DMS79 (cell line): ENCODE data around the gene RBM12.
A peak's percentile ranks its signal among the peaks of the same experiment; 100 is the strongest.

ENCODE experiments used
- DNase-seq: peaks from one replicate; lab custom pipeline; 2025; lab: John Stamatoyannopoulos, UW

RBM12 gene

GRCh38 chr20:35620818-35621559, 43.7 kb downstream of the RBM12 start:
- DNase-seq, result no peak

- DNase-seq, result peak; percentile 21
Observed at GRCh38 chr20:35619196-35620095, 45.3 kb downstream of the RBM12 start.

GRCh38 chr20:35618263-35619131, 46.2 kb downstream of the RBM12 start:
- DNase-seq, result peak; percentile 20

GRCh38 chr20:35617397-35618262, 47.1 kb downstream of the RBM12 start:
- DNase-seq, result peak; percentile 36

- DNase-seq, result peak; percentile 38
Observed at GRCh38 chr20:35616465-35617396, 48.0 kb downstream of the RBM12 start.

DNA sequence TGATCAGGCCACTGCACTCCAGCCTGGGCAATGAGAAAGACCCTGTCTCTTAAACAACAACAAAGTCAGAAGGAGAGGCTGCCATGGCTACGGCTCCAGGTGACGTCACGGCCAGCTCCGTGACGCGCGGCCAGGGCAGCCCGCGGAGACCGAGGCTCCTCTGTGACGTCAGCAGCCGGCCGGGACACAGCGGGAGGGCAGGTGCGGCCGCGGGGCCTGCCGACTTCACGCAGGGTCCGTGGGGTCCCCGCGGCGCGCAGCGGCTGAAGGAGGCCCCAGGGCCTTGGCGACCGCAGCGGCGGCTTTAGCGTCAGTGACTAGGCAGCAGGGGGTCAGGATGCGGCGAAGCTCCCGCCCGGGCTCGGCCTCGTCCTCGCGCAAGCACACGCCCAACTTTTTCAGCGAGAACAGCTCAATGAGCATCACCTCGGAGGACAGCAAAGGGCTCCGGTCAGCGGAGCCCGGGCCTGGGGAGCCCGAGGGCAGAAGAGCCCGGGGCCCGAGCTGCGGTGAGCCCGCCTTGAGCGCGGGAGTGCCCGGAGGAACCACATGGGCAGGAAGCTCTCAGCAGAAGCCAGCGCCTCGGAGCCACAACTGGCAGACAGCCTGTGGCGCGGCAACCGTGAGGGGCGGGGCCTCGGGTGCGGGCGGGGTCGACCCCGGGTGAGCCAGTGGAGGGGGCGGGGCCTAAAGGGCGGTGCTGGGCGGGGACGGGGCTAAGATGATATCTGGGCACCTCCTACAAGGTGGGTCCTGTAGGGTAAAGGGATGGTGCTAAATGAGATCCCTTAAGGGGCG, 48.8 kb downstream of the RBM12 start, which contains the start of gene SPAG4:
TSS of gene SPAG4 (plus strand) at position 163 of the 798 bp plus-strand sequence. CDS start at position 338, 175 bp downstream.
- peak; percentile 95 for DNase-seq

GRCh38 chr20:35611482-35611881, 53.2 kb downstream of the RBM12 start:
- DNase-seq, result no peak

DNA sequence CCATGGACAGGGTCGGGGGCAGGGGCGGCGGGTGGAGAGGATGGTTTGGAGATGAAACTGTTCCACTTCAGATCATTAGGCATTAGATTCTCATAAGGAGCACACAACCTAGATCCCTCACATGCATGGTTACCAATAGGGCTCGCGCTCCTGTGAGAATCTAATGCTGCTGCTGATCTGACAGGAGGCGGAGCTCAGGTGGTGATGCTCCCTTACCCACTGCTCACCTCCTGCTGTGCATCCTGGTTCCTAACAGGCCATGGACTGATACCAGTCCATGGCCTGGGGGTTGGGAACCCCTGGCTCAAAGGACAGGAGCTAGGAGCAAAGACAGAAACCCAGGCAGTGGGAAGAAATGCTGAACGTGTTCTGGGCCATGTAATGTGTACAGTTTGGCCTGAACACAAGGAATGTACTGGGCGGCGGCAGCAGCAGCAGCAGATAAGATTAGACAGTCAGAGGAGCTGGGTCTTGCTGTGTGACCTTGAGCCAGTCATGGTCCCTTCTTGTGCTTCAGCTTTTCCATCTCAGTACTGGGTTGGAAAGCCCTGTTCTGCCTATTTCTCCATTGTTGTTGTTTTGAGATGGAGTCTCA, 53.8 kb downstream of the RBM12 start:
- DNase-seq, result no peak

- DNase-seq, result no peak
Observed at GRCh38 chr20:35607003-35607735, 57.5 kb downstream of the RBM12 start.

DNA sequence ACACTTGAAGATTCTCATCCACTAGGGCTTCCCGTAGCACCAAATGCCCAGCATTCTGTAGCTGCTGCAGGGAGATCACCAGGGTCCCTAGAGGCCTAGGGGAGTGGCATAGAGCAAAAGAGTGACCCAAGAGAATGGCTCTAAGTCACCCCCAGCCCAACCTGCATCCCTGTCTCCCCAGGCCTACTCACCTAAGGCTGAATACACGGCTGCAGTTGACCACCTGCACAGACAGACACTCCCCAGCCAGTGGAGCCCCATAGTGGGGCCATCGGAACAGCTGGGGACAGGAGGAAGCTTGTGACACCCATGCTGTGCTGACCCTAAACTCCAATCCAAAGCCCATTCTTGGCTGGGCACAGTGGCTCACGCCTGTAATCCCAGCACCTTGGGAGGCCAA, 58.6 kb downstream of the RBM12 start:
- DNase-seq, result no peak

DNA sequence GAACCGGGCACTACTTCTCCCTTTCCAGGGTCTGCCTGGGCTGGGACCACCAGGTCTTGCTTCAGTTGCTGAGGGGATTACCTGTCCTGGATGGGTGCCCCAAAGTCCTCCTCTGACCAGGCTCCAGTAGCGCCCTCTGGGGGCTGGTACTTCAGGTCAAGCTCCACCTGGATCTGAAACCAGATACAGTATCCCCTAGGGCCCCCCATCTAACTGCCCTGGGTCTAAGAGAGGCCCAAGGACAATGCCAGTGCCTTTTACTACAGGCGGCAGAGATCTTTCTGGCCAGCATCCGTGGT, 60.3 kb downstream of the RBM12 start:
- DNase-seq, result no peak

- DNase-seq, result no peak
Observed at GRCh38 chr20:35603695-35604448, 60.8 kb downstream of the RBM12 start.

- no peak for DNase-seq
Observed at GRCh38 chr20:35602851-35603495, 61.7 kb downstream of the RBM12 start.

- no peak for DNase-seq
Observed at GRCh38 chr20:35601990-35602389, 62.7 kb downstream of the RBM12 start.

DNA sequence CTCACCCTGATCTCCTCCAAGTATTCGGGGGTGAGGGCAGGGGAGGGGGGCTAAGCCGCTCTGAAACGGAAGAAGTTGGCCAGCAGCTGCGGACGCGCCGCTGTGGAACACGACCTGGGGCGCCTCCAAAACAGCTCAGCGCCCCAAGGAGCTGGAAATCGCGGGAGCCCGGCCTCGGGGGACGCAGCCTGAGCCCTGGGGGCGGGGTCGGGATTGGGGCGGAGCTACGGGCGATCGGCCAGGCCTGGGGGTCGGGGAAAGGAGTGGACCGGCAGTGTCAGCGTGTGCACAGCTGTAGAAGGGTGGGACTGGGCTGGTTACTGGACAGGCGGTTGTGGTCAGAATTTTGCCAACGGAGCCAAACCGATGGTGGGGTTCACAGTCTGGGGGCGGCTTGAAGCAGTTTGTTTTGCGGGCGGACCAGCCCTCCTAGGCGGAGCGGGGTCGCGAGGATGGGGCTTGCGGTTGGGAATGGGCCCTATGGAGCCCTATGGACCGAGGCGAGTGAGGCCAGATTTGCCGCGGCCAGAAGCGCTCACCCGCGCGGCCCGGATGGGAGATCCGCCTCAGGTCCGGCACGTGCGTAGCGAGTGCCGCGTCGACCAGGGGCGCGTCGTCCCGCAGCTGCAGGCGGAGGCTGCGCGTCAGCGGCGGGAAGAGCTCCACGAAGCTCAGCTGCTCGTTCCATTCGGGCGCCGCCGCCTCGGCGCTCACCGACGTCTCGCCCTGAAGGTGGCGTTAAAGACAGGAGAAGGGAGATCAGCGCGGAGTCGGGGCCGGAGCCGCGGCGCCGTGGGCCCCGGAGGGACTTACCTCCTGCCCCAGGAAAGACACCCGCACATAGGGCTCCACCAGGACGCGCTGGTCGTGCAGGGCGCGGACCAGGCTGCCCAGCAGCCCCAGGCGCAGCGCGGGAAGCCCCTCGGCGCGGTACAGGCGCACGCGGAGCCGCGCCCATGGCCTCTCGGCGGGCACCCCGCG, 63.4 kb downstream of the RBM12 start:
- peak; percentile 12 for DNase-seq
